ENCODE measurements around the gene GRIK3.
"Not testable (repeated sequence)": the region's sequence is repeated elsewhere in the genome, so short reads cannot be mapped to it uniquely, and the experiment has no call there.

Gene GRIK3

GRCh38 chr1:36911561-36912364, 122.6 kb downstream of the GRIK3 start:
- no peak for DNase-seq
- Histone ChIP-seq H3K4me3 (ENCODE audit: control insufficient read depth in 1 of 7, extremely low read depth in 1 of 7, insufficient read depth in 4 of 7, low read depth in 2 of 7, low read length in 6 of 7) (no peak overlapping the region), H3K27ac (ENCODE audit: insufficient read depth in 1 of 2, low read depth in 1 of 2, low read length in 2 of 2, poor library complexity in 1 of 2, severe bottlenecking in 2 of 2) (no peak overlapping the region), H3K4me1 (ENCODE audit: control extremely low read depth in 1 of 4, control insufficient read depth in 4 of 4, insufficient read depth in 4 of 4, low read length in 3 of 4) (no peaks in the 10 kb centered on the region), H3K27me3 (replicated peaks in 2 of 5; ENCODE audit: control insufficient read depth in 4 of 5, insufficient read depth in 5 of 5, low read length in 4 of 5) (peaks cover 0 to 10% (median 4%) of the 10 kb centered on the region in 5 experiments), H3K36me3 (ENCODE audit: control insufficient read depth in 4 of 4, insufficient read depth in 4 of 4, low read length in 3 of 4) (no peaks in the 10 kb centered on the region), H3K9me3 (ENCODE audit: control extremely low read depth in 1 of 5, control insufficient read depth in 4 of 5, insufficient read depth in 2 of 5, low read depth in 1 of 5, low read length in 4 of 5) (peaks cover 0 to 5% (median 0%) of the 10 kb centered on the region in 5 experiments)
- ChIA-PET POLR2A (no interaction called here), CTCF (no interaction called here)
- 82% methylated on average over 21 of the region's 21 CpGs for WGBS (ENCODE audit: insufficient coverage)

- H3K9me3 ChIP-seq (ENCODE audit: control extremely low read depth in 1 of 5, control insufficient read depth in 4 of 5, insufficient read depth in 2 of 5, low read depth in 1 of 5, low read length in 4 of 5): peaks cover 0 to 5% (median 0%) of the 10 kb centered on the region in 5 experiments
- no peaks in the 10 kb centered on the region for H3K4me1 ChIP-seq (ENCODE audit: control extremely low read depth in 1 of 4, control insufficient read depth in 4 of 4, insufficient read depth in 4 of 4, low read length in 3 of 4)
- no peaks in the 10 kb centered on the region for H3K36me3 ChIP-seq (ENCODE audit: control insufficient read depth in 4 of 4, insufficient read depth in 4 of 4, low read length in 3 of 4)
- 91% methylated on average over 6 of the region's 9 CpGs for WGBS (ENCODE audit: insufficient coverage)
- no peak overlapping the region for H3K27ac ChIP-seq (ENCODE audit: insufficient read depth in 1 of 2, low read depth in 1 of 2, low read length in 2 of 2, poor library complexity in 1 of 2, severe bottlenecking in 2 of 2)
- no peak for DNase-seq
- no peak overlapping the region for H3K4me3 ChIP-seq (ENCODE audit: control insufficient read depth in 1 of 7, extremely low read depth in 1 of 7, insufficient read depth in 4 of 7, low read depth in 2 of 7, low read length in 6 of 7)
- ChIA-PET POLR2A (no interaction called here), CTCF (no interaction called here)
- H3K27me3 ChIP-seq (replicated peaks in 2 of 5; ENCODE audit: control insufficient read depth in 4 of 5, insufficient read depth in 5 of 5, low read length in 4 of 5): peaks cover 0 to 12% (median 4%) of the 10 kb centered on the region in 5 experiments
Observed at GRCh38 chr1:36910886-36911540, 123.3 kb downstream of the GRIK3 start.

GRCh38 chr1:36909946-36910725, 124.2 kb downstream of the GRIK3 start:
- WGBS (ENCODE audit: insufficient coverage): 73% methylated on average over 3 of the region's 10 CpGs

GRCh38 chr1:36909359-36909758, 125.0 kb downstream of the GRIK3 start:
- 93% methylated on average over 10 of the region's 10 CpGs for WGBS (ENCODE audit: insufficient coverage)

More at GRCh38 chr1:36909946-36910725, 124.2 kb downstream of the GRIK3 start:
- DNase-seq: no peak
- Histone ChIP-seq H3K4me3 (ENCODE audit: control insufficient read depth in 1 of 7, extremely low read depth in 1 of 7, insufficient read depth in 4 of 7, low read depth in 2 of 7, low read length in 6 of 7) (no peak overlapping the region), H3K36me3 (ENCODE audit: control insufficient read depth in 4 of 4, insufficient read depth in 4 of 4, low read length in 3 of 4) (no peaks in the 10 kb centered on the region), H3K4me1 (ENCODE audit: control extremely low read depth in 1 of 4, control insufficient read depth in 4 of 4, insufficient read depth in 4 of 4, low read length in 3 of 4) (no peaks in the 10 kb centered on the region), H3K27ac (ENCODE audit: insufficient read depth in 1 of 2, low read depth in 1 of 2, low read length in 2 of 2, poor library complexity in 1 of 2, severe bottlenecking in 2 of 2) (no peak overlapping the region), H3K27me3 (replicated peaks in 2 of 5; ENCODE audit: control insufficient read depth in 4 of 5, insufficient read depth in 5 of 5, low read length in 4 of 5) (peaks cover 0 to 12% (median 5%) of the 10 kb centered on the region in 5 experiments), H3K9me3 (ENCODE audit: control extremely low read depth in 1 of 5, control insufficient read depth in 4 of 5, insufficient read depth in 2 of 5, low read depth in 1 of 5, low read length in 4 of 5) (peaks cover 0 to under 1% (median 0%) of the 10 kb centered on the region in 5 experiments)
- POLR2A ChIA-PET: no interaction called here
- CTCF ChIA-PET: no interaction called here

GRCh38 chr1:36908096-36908495, 126.2 kb downstream of the GRIK3 start:
- peaks cover 0 to 14% (median 2%) of the 10 kb centered on the region in 5 experiments for H3K27me3 ChIP-seq (replicated peaks in 2 of 5; ENCODE audit: control insufficient read depth in 4 of 5, insufficient read depth in 5 of 5, low read length in 4 of 5)
- H3K9me3 ChIP-seq (ENCODE audit: control extremely low read depth in 1 of 5, control insufficient read depth in 4 of 5, insufficient read depth in 2 of 5, low read depth in 1 of 5, low read length in 4 of 5): no peaks in the 10 kb centered on the region
- H3K4me3 ChIP-seq (ENCODE audit: control insufficient read depth in 1 of 7, extremely low read depth in 1 of 7, insufficient read depth in 4 of 7, low read depth in 2 of 7, low read length in 6 of 7): no peak overlapping the region
- no peaks in the 10 kb centered on the region for H3K36me3 ChIP-seq (ENCODE audit: control insufficient read depth in 4 of 4, insufficient read depth in 4 of 4, low read length in 3 of 4)
- POLR2A ChIA-PET: interaction anchor here (0.6 kb wide), 1 partner anchor 15 kb away, joined by 3 read pairs; no protein-coding TSS in a partner anchor
- H3K4me1 ChIP-seq (ENCODE audit: control extremely low read depth in 1 of 4, control insufficient read depth in 4 of 4, insufficient read depth in 4 of 4, low read length in 3 of 4): no peaks in the 10 kb centered on the region
- 100% methylated on average over 1 of the region's 3 CpGs for WGBS (ENCODE audit: insufficient coverage)
- CTCF ChIA-PET: no interaction called here
- H3K27ac ChIP-seq (ENCODE audit: insufficient read depth in 1 of 2, low read depth in 1 of 2, low read length in 2 of 2, poor library complexity in 1 of 2, severe bottlenecking in 2 of 2): no peak overlapping the region
- no peak for DNase-seq

More at GRCh38 chr1:36909359-36909758, 125.0 kb downstream of the GRIK3 start:
- POLR2A ChIA-PET; H3K27ac ChIP-seq (ENCODE audit: insufficient read depth in 1 of 2, low read depth in 1 of 2, low read length in 2 of 2, poor library complexity in 1 of 2, severe bottlenecking in 2 of 2); H3K36me3 ChIP-seq (ENCODE audit: control insufficient read depth in 4 of 4, insufficient read depth in 4 of 4, low read length in 3 of 4); CTCF ChIA-PET; H3K4me1 ChIP-seq (ENCODE audit: control extremely low read depth in 1 of 4, control insufficient read depth in 4 of 4, insufficient read depth in 4 of 4, low read length in 3 of 4); DNase-seq; H3K4me3 ChIP-seq (ENCODE audit: control insufficient read depth in 1 of 7, extremely low read depth in 1 of 7, insufficient read depth in 4 of 7, low read depth in 2 of 7, low read length in 6 of 7); H3K9me3 ChIP-seq (ENCODE audit: control extremely low read depth in 1 of 5, control insufficient read depth in 4 of 5, insufficient read depth in 2 of 5, low read depth in 1 of 5, low read length in 4 of 5): not testable (repeated sequence)
- H3K27me3 ChIP-seq (replicated peaks in 2 of 5; ENCODE audit: control insufficient read depth in 4 of 5, insufficient read depth in 5 of 5, low read length in 4 of 5): peaks cover 0 to 12% (median 2%) of the 10 kb centered on the region in 5 experiments

- POLR2A ChIA-PET: no interaction called here
- WGBS (ENCODE audit: insufficient coverage): 83% methylated on average over 3 of the region's 3 CpGs
- Histone ChIP-seq H3K27me3 (replicated peaks in 2 of 5; ENCODE audit: control insufficient read depth in 4 of 5, insufficient read depth in 5 of 5, low read length in 4 of 5) (peaks cover 0 to 13% (median 2%) of the 10 kb centered on the region in 5 experiments), H3K27ac (ENCODE audit: insufficient read depth in 1 of 2, low read depth in 1 of 2, low read length in 2 of 2, poor library complexity in 1 of 2, severe bottlenecking in 2 of 2) (no peak overlapping the region), H3K4me1 (ENCODE audit: control extremely low read depth in 1 of 4, control insufficient read depth in 4 of 4, insufficient read depth in 4 of 4, low read length in 3 of 4) (no peaks in the 10 kb centered on the region), H3K9me3 (ENCODE audit: control extremely low read depth in 1 of 5, control insufficient read depth in 4 of 5, insufficient read depth in 2 of 5, low read depth in 1 of 5, low read length in 4 of 5) (peaks cover 0 to 1% (median 0%) of the 10 kb centered on the region in 5 experiments), H3K36me3 (ENCODE audit: control insufficient read depth in 4 of 4, insufficient read depth in 4 of 4, low read length in 3 of 4) (no peaks in the 10 kb centered on the region), H3K4me3 (ENCODE audit: control insufficient read depth in 1 of 7, extremely low read depth in 1 of 7, insufficient read depth in 4 of 7, low read depth in 2 of 7, low read length in 6 of 7) (no peak overlapping the region)
- CTCF ChIA-PET: no interaction called here
- DNase-seq: no peak
Observed at GRCh38 chr1:36906555-36906954, 127.8 kb downstream of the GRIK3 start.

Data from common myeloid progenitor, CD34-positive (primary cell).